NB4 (cell line): ENCODE results near the gene RABGAP1.

Experiments
- TF ChIP-seq, protein P1 (sequence below): IDR thresholded peaks from one replicate; pipeline ENCODE4 v1.5.1; 2012; ENCODE audit warnings: low read depth, low read length
- TF ChIP-seq, protein P2 (sequence below): IDR thresholded peaks from 2 replicates; pipeline ENCODE4 v1.6.1; 2011; ENCODE audit warnings: low read depth, low read length

DNA sequence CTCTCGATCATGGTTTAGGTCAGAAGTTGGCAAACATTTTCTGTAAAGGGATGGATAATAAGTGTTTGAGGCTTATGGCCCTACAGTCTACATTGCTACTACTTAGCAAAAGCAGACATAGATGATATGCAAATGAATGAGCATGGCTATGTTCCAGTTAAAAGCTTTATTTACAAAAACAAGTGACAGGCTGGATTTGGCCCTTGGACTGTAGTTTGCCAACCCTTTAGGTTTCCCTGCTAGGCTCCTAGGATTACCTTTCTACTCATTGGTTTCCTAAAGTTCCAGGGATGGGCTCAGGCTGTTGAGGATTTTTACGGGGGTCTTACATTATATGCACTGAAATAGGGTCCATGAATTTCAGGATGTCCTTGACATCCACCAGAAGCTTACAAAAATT, 150.1 kb downstream of the RABGAP1 start:
- TF ChIP-seq, protein P1, sequence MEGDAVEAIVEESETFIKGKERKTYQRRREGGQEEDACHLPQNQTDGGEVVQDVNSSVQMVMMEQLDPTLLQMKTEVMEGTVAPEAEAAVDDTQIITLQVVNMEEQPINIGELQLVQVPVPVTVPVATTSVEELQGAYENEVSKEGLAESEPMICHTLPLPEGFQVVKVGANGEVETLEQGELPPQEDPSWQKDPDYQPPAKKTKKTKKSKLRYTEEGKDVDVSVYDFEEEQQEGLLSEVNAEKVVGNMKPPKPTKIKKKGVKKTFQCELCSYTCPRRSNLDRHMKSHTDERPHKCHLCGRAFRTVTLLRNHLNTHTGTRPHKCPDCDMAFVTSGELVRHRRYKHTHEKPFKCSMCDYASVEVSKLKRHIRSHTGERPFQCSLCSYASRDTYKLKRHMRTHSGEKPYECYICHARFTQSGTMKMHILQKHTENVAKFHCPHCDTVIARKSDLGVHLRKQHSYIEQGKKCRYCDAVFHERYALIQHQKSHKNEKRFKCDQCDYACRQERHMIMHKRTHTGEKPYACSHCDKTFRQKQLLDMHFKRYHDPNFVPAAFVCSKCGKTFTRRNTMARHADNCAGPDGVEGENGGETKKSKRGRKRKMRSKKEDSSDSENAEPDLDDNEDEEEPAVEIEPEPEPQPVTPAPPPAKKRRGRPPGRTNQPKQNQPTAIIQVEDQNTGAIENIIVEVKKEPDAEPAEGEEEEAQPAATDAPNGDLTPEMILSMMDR, result no peak
- TF ChIP-seq, protein P2, sequence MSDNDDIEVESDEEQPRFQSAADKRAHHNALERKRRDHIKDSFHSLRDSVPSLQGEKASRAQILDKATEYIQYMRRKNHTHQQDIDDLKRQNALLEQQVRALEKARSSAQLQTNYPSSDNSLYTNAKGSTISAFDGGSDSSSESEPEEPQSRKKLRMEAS, result no peak
